ENCODE results near the gene KIF3A. TPM values are rescaled to one million over a fixed set of nuclear protein-coding genes. Genes with fewer than 3 reads are reported as not detected.

The KIF3A gene
- total RNA-seq, 6 donors from 2014 or later: 10.3 to 22.3 (median 17.0) TPM

DNA sequence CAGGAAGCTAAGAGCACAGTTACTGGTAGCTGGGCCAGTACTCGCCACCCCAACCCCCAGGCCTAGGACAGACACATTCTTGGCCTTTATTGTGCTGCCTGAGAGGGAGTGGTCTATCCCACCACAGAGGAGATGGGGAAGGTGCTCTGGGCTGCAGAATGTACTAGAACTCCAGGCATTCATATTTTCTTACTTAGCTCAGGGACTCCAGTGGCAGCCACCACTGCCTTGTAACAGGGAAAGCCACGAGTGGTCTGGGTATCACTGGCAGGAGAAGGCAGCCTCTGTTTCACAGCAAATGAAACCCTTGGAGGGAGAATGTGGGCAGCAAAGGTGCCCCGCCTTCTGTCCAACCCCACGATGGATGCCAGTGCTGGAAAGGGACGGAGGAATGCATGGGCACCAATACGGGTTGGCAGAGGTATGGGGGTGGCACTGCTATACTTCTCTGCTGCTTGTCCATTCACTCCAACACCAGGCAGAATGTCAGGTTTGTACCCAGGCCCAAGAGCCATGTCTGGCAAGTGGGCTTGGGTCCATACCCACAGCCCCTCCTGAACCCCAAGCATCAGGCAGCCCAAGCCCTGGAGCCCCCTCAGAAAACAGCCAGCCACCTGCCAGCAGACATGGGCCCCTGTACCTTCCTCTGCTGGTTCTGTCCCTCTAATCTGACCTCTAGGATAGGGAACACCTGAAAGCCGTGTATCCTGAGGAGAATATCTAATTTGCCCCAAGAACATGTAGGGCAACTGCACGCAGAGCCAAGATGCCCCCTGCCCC is 35.1 kb upstream of the KIF3A start:
- no peak for ATAC-seq (ENCODE audit: low FRiP score in 2 of 2)
- Histone ChIP-seq H3K36me3 (no peaks in the 10 kb centered on the region), H3K27ac (peak overlapping the region in 2 of 4 donors; percentile 54 to 67), H3K4me3 (no peak overlapping the region), H3K4me1 (peaks cover 39 to 57% (median 43%) of the 10 kb centered on the region in 4 donors), H3K9me3 (no peaks in the 10 kb centered on the region), H3K27me3 (no peaks in the 10 kb centered on the region)
- DNase-seq: no peak
- TF ChIP-seq POLR2A (IDR thresholded peaks at IDR 0.05) (no peak), EP300 (IDR thresholded peaks at IDR 0.05) (no peak), POLR2AphosphoS5 (IDR thresholded peaks at IDR 0.05) (no peak)
- TF ChIP-seq, protein P1, sequence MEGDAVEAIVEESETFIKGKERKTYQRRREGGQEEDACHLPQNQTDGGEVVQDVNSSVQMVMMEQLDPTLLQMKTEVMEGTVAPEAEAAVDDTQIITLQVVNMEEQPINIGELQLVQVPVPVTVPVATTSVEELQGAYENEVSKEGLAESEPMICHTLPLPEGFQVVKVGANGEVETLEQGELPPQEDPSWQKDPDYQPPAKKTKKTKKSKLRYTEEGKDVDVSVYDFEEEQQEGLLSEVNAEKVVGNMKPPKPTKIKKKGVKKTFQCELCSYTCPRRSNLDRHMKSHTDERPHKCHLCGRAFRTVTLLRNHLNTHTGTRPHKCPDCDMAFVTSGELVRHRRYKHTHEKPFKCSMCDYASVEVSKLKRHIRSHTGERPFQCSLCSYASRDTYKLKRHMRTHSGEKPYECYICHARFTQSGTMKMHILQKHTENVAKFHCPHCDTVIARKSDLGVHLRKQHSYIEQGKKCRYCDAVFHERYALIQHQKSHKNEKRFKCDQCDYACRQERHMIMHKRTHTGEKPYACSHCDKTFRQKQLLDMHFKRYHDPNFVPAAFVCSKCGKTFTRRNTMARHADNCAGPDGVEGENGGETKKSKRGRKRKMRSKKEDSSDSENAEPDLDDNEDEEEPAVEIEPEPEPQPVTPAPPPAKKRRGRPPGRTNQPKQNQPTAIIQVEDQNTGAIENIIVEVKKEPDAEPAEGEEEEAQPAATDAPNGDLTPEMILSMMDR (IDR thresholded peaks at IDR 0.05): no peak
- WGBS, 2 donors: 77 to 82% methylated on average over 7 of the region's 8 CpGs

DNA sequence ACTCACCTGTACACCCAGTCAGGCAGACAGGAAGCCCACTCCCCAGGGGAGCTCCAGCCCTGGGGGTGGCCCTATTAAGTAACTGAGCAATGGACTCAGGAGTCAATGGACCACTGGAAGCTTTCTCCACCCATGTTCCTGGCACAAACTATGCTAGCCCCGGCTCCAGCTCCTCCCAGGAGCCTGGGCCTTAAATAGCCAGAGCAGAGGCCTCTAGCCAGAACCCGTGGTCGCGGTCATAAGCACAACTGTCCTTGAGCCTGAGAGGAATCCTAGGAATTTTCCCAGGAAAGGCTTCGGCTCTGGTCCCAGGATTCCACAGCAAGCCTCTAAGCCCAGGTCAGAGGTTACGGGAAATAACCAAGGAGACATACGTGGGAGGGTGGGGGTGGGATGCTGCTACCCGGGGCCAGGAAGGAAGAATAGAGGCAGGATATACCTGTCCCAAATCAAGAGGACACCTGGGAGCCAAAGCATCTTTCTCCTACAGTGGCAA is 34.2 kb upstream of the KIF3A start:
- H3K4me3 ChIP-seq: no peak overlapping the region
- peaks cover 42 to 61% (median 47%) of the 10 kb centered on the region in 4 donors for H3K4me1 ChIP-seq
- no peaks in the 10 kb centered on the region for H3K9me3 ChIP-seq
- WGBS, 2 donors: 62 to 69% methylated on average over 8 of the region's 8 CpGs
- no peak for ATAC-seq (ENCODE audit: low FRiP score in 2 of 2)
- H3K27me3 ChIP-seq: no peaks in the 10 kb centered on the region
- no peaks in the 10 kb centered on the region for H3K36me3 ChIP-seq
- TF ChIP-seq EP300 (IDR thresholded peaks at IDR 0.05) (no peak), POLR2AphosphoS5 (IDR thresholded peaks at IDR 0.05) (no peak), POLR2A (IDR thresholded peaks at IDR 0.05) (no peak)
- TF ChIP-seq, protein P1 (IDR thresholded peaks at IDR 0.05): no peak
- peak overlapping the region in 3 of 4 donors; percentile 30 to 67 (median 54) for H3K27ac ChIP-seq
- no peak for DNase-seq

DNA sequence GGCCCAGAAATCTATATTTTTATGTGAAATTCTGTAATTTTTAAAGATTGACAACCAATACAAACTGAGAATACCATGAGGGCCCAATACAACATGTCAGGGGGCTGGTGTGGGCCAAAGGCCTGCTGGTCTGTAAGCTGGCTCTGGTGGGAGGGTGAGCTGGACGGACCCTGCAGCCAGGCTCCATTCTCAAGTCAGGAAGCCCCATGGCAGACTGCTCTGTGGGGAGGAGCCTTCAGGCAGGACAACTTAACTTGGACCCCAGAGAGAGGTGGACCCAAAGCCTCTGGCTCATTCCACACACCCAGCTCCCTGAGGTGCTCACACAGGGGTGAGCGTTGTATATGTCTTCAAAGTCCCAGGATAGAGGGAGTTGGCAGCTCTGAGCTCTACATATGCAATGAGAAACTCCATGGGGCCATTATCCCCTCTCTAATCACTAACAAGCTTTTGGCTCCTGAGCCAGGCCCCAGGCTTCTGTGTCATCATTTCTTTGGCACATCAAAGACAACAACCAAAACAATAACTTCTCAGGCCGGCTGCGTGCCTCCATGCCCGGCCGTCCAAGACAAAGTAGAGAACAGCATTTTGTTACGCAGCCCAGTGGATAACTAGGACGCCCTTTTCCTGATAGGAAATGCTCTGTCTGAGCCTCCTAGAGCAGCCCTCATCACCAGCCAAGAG is 33.3 kb upstream of the KIF3A start:
- Histone ChIP-seq H3K4me3 (no peak overlapping the region), H3K4me1 (peaks cover 35 to 52% (median 38%) of the 10 kb centered on the region in 4 donors), H3K27ac (peak overlapping the region in 3 of 4 donors; percentile 30 to 67 (median 54)), H3K36me3 (no peaks in the 10 kb centered on the region), H3K9me3 (no peaks in the 10 kb centered on the region), H3K27me3 (no peaks in the 10 kb centered on the region)
- DNase-seq: no peak
- no peak for TF ChIP-seq POLR2A (IDR thresholded peaks at IDR 0.05)
- TF ChIP-seq POLR2AphosphoS5 (IDR thresholded peaks at IDR 0.05): no peak
- no peak for TF ChIP-seq EP300 (IDR thresholded peaks at IDR 0.05)
- TF ChIP-seq, protein P1 (IDR thresholded peaks at IDR 0.05): no peak
- no peak for ATAC-seq (ENCODE audit: low FRiP score in 2 of 2)
- 69 to 71% methylated on average over 6 to 8 of the region's 8 CpGs for WGBS, 2 donors

DNA sequence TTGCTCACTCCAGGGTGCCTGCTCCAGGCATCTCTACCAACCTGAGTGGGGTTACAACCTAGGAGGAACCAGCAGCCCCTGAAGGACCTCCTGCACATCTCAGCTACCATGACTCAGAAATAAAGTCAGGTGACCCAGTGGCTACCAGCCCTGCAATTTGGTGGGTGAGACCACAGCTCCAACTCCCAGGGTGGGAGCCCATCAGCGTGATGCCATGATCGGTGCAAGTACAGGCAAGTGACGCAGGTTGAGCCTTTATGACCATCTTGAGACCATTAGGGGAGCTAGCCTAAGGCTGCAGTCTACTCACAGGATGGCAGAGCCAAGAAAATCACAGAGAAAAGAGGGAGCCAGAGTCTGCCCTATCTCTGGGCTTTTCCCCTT is 31.1 kb upstream of the KIF3A start:
- H3K4me3 ChIP-seq: no peak overlapping the region
- peaks cover 6 to 18% (median 14%) of the 10 kb centered on the region in 4 donors for H3K36me3 ChIP-seq
- no peaks in the 10 kb centered on the region for H3K27me3 ChIP-seq
- ATAC-seq (ENCODE audit: low FRiP score in 2 of 2): no peak
- H3K27ac ChIP-seq: no peak overlapping the region
- no peak for DNase-seq
- WGBS, 2 donors: 90 to 97% methylated on average over 2 to 3 of the region's 3 CpGs
- H3K9me3 ChIP-seq: no peaks in the 10 kb centered on the region
- H3K4me1 ChIP-seq: peaks cover 27 to 37% (median 30%) of the 10 kb centered on the region in 4 donors
- TF ChIP-seq POLR2A (IDR thresholded peaks at IDR 0.05) (no peak), POLR2AphosphoS5 (IDR thresholded peaks at IDR 0.05) (no peak), EP300 (IDR thresholded peaks at IDR 0.05) (no peak)
- TF ChIP-seq, protein P1 (IDR thresholded peaks at IDR 0.05): no peak
